ENCODE results near the gene RPS24. TPM values are rescaled to one million over a fixed set of nuclear protein-coding genes. Genes with fewer than 3 reads are reported as not detected.
"Not testable (repeated sequence)": the region's sequence is repeated elsewhere in the genome, so short reads cannot be mapped to it uniquely, and the experiment has no call there.

RPS24 gene
- total and polyA plus RNA-seq, 2 experiments from 2014 or later: 2,362 to 3,638 TPM

GRCh38 chr10:78064919-78065318, 31.3 kb downstream of the RPS24 start:
- not testable (repeated sequence) for H3K36me3 Mint-ChIP-seq (ENCODE audit: low read depth); H3K4me1 ChIP-seq (ENCODE audit: insufficient read depth); H3K27ac ChIP-seq (ENCODE audit: low read depth); H2AFZ ChIP-seq; H3K9me3 Mint-ChIP-seq; H3K79me2 ChIP-seq (replicated peaks; ENCODE audit: insufficient read depth); H3K4me2 ChIP-seq; H3K27me3 ChIP-seq (ENCODE audit: insufficient read depth); H3K36me3 ChIP-seq (ENCODE audit: insufficient read depth); H3K4me3 ChIP-seq; H3K4me3 Mint-ChIP-seq; H3K27me3 Mint-ChIP-seq (ENCODE audit: insufficient read depth, low read depth, poor library complexity); DNase-seq (ENCODE audit: low spot score); H3K27ac Mint-ChIP-seq; ATAC-seq; H4K20me1 ChIP-seq (replicated peaks; ENCODE audit: insufficient read depth); H3F3A ChIP-seq (replicated peaks; ENCODE audit: low read depth); H3K4me1 Mint-ChIP-seq
- H3K9me2 ChIP-seq (ENCODE audit: insufficient read depth): peaks cover 11% of the 10 kb centered on the region; the same call in 1 of the 2 replicates

GRCh38 chr10:78065611-78066010, 31.9 kb downstream of the RPS24 start:
- Histone ChIP-seq H3K36me3 (ENCODE audit: insufficient read depth) (no peaks in the 10 kb centered on the region), H3K4me1 (ENCODE audit: insufficient read depth) (no peaks in the 10 kb centered on the region), H3K4me2 (no peak overlapping the region), H4K20me1 (replicated peaks; ENCODE audit: insufficient read depth) (no peaks in the 10 kb centered on the region), H2AFZ (no peak overlapping the region), H3K27ac (ENCODE audit: low read depth) (no peak overlapping the region), H3K9me2 (ENCODE audit: insufficient read depth) (peaks cover 11% of the 10 kb centered on the region; the same call in 1 of the 2 replicates), H3F3A (replicated peaks; ENCODE audit: low read depth) (no peaks in the 10 kb centered on the region), H3K79me2 (replicated peaks; ENCODE audit: insufficient read depth) (no peaks in the 10 kb centered on the region), H3K27me3 (ENCODE audit: insufficient read depth) (no peaks in the 10 kb centered on the region), H3K4me3 (no peak overlapping the region)
- Mint-ChIP-seq H3K27me3 (ENCODE audit: insufficient read depth, low read depth, poor library complexity) (peaks cover 1% of the 10 kb centered on the region), H3K9me3 (no peaks in the 10 kb centered on the region), H3K27ac (no peak overlapping the region), H3K36me3 (ENCODE audit: low read depth) (no peaks in the 10 kb centered on the region), H3K4me3 (no peak overlapping the region), H3K4me1 (peaks cover 5% of the 10 kb centered on the region)
- no peak for DNase-seq (ENCODE audit: low spot score)
- no peak for ATAC-seq
- no peak for TF ChIP-seq ZNF331 (CRISPR knock-in tag; IDR thresholded peaks at IDR 0.05; ENCODE audit: low read depth)
- TF ChIP-seq CREB1 (CRISPR knock-in tag; IDR thresholded peaks at IDR 0.05; ENCODE audit: low read depth): no peak
- no peak for TF ChIP-seq EZH2 (IDR thresholded peaks at IDR 0.05; ENCODE audit: low read depth, unreplicated experiment)
- TF ChIP-seq ZNF114 (CRISPR knock-in tag; IDR thresholded peaks at IDR 0.05): no peak
- TF ChIP-seq EZH2phosphoT487 (IDR thresholded peaks at IDR 0.05; ENCODE audit: unreplicated experiment): no peak
- TF ChIP-seq JUNB (IDR thresholded peaks at IDR 0.05; ENCODE audit: unreplicated experiment): no peak
- no peak for TF ChIP-seq ZNF462 (CRISPR knock-in tag; IDR thresholded peaks at IDR 0.05)
- no peak for TF ChIP-seq ETS1 (IDR thresholded peaks at IDR 0.05)
- TF ChIP-seq STAT1 (IDR thresholded peaks at IDR 0.05; ENCODE audit: unreplicated experiment): no peak
- no peak for TF ChIP-seq POLR2AphosphoS5 (IDR thresholded peaks at IDR 0.05; ENCODE audit: low read depth)
- TF ChIP-seq REST (IDR thresholded peaks at IDR 0.05; ENCODE audit: unreplicated experiment): no peak
- TF ChIP-seq NANOG (IDR thresholded peaks at IDR 0.05; ENCODE audit: borderline replicate concordance): no peak
